Endothelial cell (in vitro differentiated cells): Measurements from ENCODE around the gene LGALS7. TPM values are rescaled to one million over a fixed set of nuclear protein-coding genes. Genes with fewer than 3 reads are reported as not detected.
"Not testable (repeated sequence)": the region's sequence is repeated elsewhere in the genome, so short reads cannot be mapped to it uniquely, and the experiment has no call there.

Source experiments
- DNase-seq: peaks from one replicate; pipeline ENCODE4 v3.0.0; 2021; ENCODE audit warnings: low spot score
- H3K27ac Mint-ChIP-seq: one replicate; pipeline ENCODE4 v1.8.0; 2021; ENCODE audit warnings: mixed read lengths, inconsistent platforms; ENCODE audit not compliant: unreplicated experiment
- H3K27me3 Mint-ChIP-seq: one replicate; pipeline ENCODE4 v1.8.0; 2021; ENCODE audit warnings: mild to moderate bottlenecking, moderate library complexity, mixed read lengths, inconsistent platforms; ENCODE audit not compliant: unreplicated experiment
- H3K36me3 Mint-ChIP-seq: one replicate; pipeline ENCODE4 v1.8.0; 2021; ENCODE audit warnings: mild to moderate bottlenecking, low read depth, mixed read lengths, inconsistent platforms; ENCODE audit not compliant: unreplicated experiment
- H3K4me1 Mint-ChIP-seq: one replicate; pipeline ENCODE4 v1.8.0; 2021; ENCODE audit warnings: mild to moderate bottlenecking, mixed read lengths, inconsistent platforms; ENCODE audit not compliant: unreplicated experiment
- H3K4me3 Mint-ChIP-seq: one replicate; pipeline ENCODE4 v1.8.0; 2021; ENCODE audit warnings: mild to moderate bottlenecking, mixed read lengths, inconsistent platforms; ENCODE audit not compliant: unreplicated experiment
- H3K9me3 Mint-ChIP-seq: one replicate; pipeline ENCODE4 v1.8.0; 2021; ENCODE audit warnings: mixed read lengths, inconsistent platforms; ENCODE audit not compliant: unreplicated experiment
- CTCF ChIP-seq: fragments of 200-600 bp; sonication (generic); IDR thresholded peaks from one replicate; pipeline ENCODE4 v1.5.0; 2021; ENCODE audit warnings: antibody characterized with exemption; ENCODE audit not compliant: unreplicated experiment
- total RNA-seq: library from RNA; stranded (reverse); fragmentation: NEBNext Ultra II Directional; extraction: Animal tissue kit (Norgen Biotek cat#: 25700); gene quantifications from one replicate; pipeline ENCODE4 v1.2.1, GENCODE V29; 2021; ENCODE audit not compliant: unreplicated experiment

LGALS7 gene
- total RNA-seq, 1 donor from 2014 or later = 3.6 TPM

DNA sequence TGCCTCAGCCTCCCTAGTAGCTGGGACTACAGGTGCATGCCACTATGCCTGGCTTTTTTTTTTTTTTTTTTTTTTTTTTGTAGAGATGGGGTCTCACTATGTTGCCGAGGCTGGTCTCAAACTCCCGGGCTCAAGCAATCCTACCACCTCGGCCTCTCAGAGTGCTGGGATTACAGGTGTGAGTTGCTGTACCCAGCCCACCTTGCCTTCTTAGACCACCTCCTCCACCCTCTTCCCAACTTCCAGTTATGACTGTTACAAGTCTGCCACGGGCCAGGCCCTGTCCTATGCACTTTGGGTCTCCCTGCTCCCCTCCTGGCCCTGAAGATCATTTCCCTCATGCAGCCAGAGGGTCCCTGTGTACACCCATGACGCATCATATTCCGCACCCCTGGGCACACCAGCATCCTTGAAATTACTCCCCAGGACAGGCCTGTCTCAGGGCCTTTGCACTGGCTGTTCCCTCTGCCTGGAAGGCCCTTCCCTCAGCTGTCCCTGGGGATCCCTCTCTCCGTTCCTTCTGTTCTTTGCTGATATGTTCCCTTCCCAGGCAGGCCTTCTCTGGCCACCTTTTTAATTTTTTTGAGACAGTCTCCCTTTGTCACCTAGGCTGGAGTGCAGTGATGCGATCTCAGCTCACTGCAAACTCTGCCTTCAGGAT lies 36.4 kb upstream of the LGALS7 start:
- H3K4me1 Mint-ChIP-seq = peaks cover 11% of the 10 kb centered on the region
- no peak for TF ChIP-seq CTCF
- no peak overlapping the region for H3K4me3 Mint-ChIP-seq
- peak overlapping the region; percentile 18 for H3K27ac Mint-ChIP-seq
- H3K27me3 Mint-ChIP-seq = peaks cover 2% of the 10 kb centered on the region
- DNase-seq = no peak
- no peaks in the 10 kb centered on the region for H3K9me3 Mint-ChIP-seq
- H3K36me3 Mint-ChIP-seq = peaks cover 3% of the 10 kb centered on the region

DNA sequence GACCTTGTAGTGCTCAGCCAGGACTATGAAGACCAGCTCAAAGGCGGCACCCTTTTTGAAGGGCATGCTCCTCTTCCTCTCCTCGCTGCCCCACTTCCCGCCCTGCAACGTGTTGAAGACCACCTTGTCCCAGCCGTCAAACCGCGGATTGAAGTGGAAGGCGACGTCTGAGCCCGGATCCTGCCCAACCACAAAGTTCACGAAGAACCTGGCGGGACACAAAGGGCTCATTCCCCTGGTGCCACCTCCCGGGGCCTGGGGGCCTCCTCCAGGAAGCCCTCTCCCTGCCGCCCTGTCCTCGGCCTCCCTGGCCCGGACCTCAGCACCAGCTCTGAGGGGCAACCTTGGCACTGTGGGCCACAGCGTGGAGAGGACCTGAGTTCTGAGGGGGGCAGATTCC lies 35.4 kb upstream of the LGALS7 start:
- Mint-ChIP-seq H3K9me3 (no peaks in the 10 kb centered on the region), H3K4me3 (no peak overlapping the region), H3K4me1 (peaks cover 11% of the 10 kb centered on the region), H3K36me3 (peaks cover 5% of the 10 kb centered on the region), H3K27me3 (peaks cover 2% of the 10 kb centered on the region), H3K27ac (no peak overlapping the region)
- no peak for DNase-seq
- TF ChIP-seq CTCF = no peak

GRCh38 chr19:38807374-38808098 lies 34.2 kb upstream of the LGALS7 start:
- H3K9me3 Mint-ChIP-seq, H3K36me3 Mint-ChIP-seq, H3K4me3 Mint-ChIP-seq, DNase-seq, H3K27me3 Mint-ChIP-seq: not testable (repeated sequence)
- H3K27ac Mint-ChIP-seq = peak overlapping the region; percentile 24
- H3K4me1 Mint-ChIP-seq = peaks cover 11% of the 10 kb centered on the region

GRCh38 chr19:38806371-38806770 lies 33.1 kb upstream of the LGALS7 start:
- no peak for TF ChIP-seq CTCF
- Mint-ChIP-seq H3K9me3 (no peaks in the 10 kb centered on the region), H3K4me1 (peaks cover 11% of the 10 kb centered on the region), H3K36me3 (peaks cover 5% of the 10 kb centered on the region), H3K27me3 (peaks cover 2% of the 10 kb centered on the region), H3K27ac (no peak overlapping the region), H3K4me3 (no peak overlapping the region)
- no peak for DNase-seq

GRCh38 chr19:38805180-38805579 lies 31.9 kb upstream of the LGALS7 start:
- Mint-ChIP-seq H3K9me3 (no peaks in the 10 kb centered on the region), H3K4me1 (peaks cover 11% of the 10 kb centered on the region), H3K4me3 (no peak overlapping the region), H3K27ac (peak overlapping the region; percentile 68), H3K27me3 (peaks cover 2% of the 10 kb centered on the region), H3K36me3 (peaks cover 5% of the 10 kb centered on the region)
- no peak for TF ChIP-seq CTCF
- DNase-seq = no peak
